Liver (tissue), 9 donors: ENCODE results near the gene ZFP1. TPM values are rescaled to one million over a fixed set of nuclear protein-coding genes. Genes with fewer than 3 reads are reported as not detected.

ENCODE experiments used
- DNase-seq: peaks from one replicate; pipeline ENCODE4 v3.0.0-alpha.2; 2017; ENCODE audit warnings: low spot score
- H3K27ac ChIP-seq, 2 donors: one replicate each; pipeline ENCODE4 v1.7.0; 2013; ENCODE audit warnings: inconsistent platforms in 2 of 2, low read length in 2 of 2, control low read depth in 1 of 2, low read depth in 1 of 2, mild to moderate bottlenecking in 1 of 2
- H3K27me3 ChIP-seq, 4 donors: one replicate each; pipeline versions ENCODE4 v1.6.1 to v1.7.0; 2013; ENCODE audit warnings: low read length in 3 of 4, inconsistent platforms in 1 of 4, mild to moderate bottlenecking in 1 of 4, moderate library complexity in 1 of 4; ENCODE audit not compliant: control insufficient read depth in 4 of 4, insufficient read depth in 4 of 4
- H3K36me3 ChIP-seq, 4 donors: one replicate each; pipeline versions ENCODE4 v1.6.1 to v1.7.0; 2013; ENCODE audit warnings: low read length in 3 of 4, mild to moderate bottlenecking in 3 of 4, low read depth in 1 of 4, moderate library complexity in 1 of 4; ENCODE audit not compliant: control insufficient read depth in 4 of 4, insufficient read depth in 3 of 4
- H3K4me1 ChIP-seq, 4 donors: one replicate each; pipeline versions ENCODE4 v1.6.1 to v1.7.0; 2013; ENCODE audit warnings: low read length in 3 of 4, mild to moderate bottlenecking in 3 of 4, moderate library complexity in 1 of 4; ENCODE audit not compliant: control insufficient read depth in 4 of 4, insufficient read depth in 4 of 4
- H3K4me3 ChIP-seq, 3 donors: one replicate each; pipeline versions ENCODE4 v1.6.1 to v1.7.0; 2013; ENCODE audit warnings: low read length in 3 of 3, control low read depth in 1 of 3, low read depth in 1 of 3, mild to moderate bottlenecking in 1 of 3
- H3K9ac ChIP-seq, 2 donors: one replicate each; pipeline ENCODE4 v1.7.0; 2013; ENCODE audit warnings: low read length in 2 of 2, mild to moderate bottlenecking in 2 of 2, moderate library complexity in 2 of 2, control low read depth in 1 of 2, low read depth in 1 of 2
- H3K9me3 ChIP-seq, 4 donors: one replicate each; pipeline versions ENCODE4 v1.6.1 to v1.7.0; 2013; ENCODE audit warnings: low read length in 3 of 4; ENCODE audit not compliant: control insufficient read depth in 4 of 4
- EGR1 ChIP-seq, 2 donors: IDR thresholded peaks; 2 replicates each; pipeline ENCODE4 v1.6.1; 2016 to 2018; ENCODE audit warnings: antibody characterized with exemption in 2 of 2, low read depth in 2 of 2
- FOXA1 ChIP-seq: IDR thresholded peaks from 2 replicates; pipeline ENCODE4 v1.6.1; 2016; ENCODE audit warnings: antibody characterized with exemption
- FOXA2 ChIP-seq: IDR thresholded peaks from 2 replicates; pipeline ENCODE4 v1.6.1; 2016; ENCODE audit warnings: antibody characterized with exemption
- GABPA ChIP-seq, 2 donors: IDR thresholded peaks in 1 of 2; conservative IDR thresholded peaks in 1 of 2; 2 replicates each; pipeline ENCODE4 v1.6.1; 2016; ENCODE audit warnings: antibody characterized with exemption in 2 of 2, mild to moderate bottlenecking in 1 of 2, moderate library complexity in 1 of 2
- HNF4A ChIP-seq, 2 donors: conservative IDR thresholded peaks; 2 replicates each; pipeline ENCODE4 v1.6.1; 2016; ENCODE audit warnings: antibody characterized with exemption in 2 of 2, mild to moderate bottlenecking in 2 of 2
- HNF4G ChIP-seq: IDR thresholded peaks from 2 replicates; pipeline ENCODE4 v1.6.1; 2016; ENCODE audit warnings: antibody characterized with exemption
- JUND ChIP-seq, 2 donors: IDR thresholded peaks; 2 replicates each; pipeline ENCODE4 v1.6.1; 2016; ENCODE audit warnings: antibody characterized with exemption in 2 of 2
- NR2F2 ChIP-seq: IDR thresholded peaks from 2 replicates; pipeline ENCODE4 v1.6.1; 2016; ENCODE audit warnings: antibody characterized with exemption
- RXRA ChIP-seq, 2 donors: IDR thresholded peaks; 2 replicates each; pipeline ENCODE4 v1.6.1; 2017 to 2018; ENCODE audit warnings: antibody characterized with exemption in 2 of 2, mild to moderate bottlenecking in 1 of 2
- SP1 ChIP-seq: IDR thresholded peaks from 2 replicates; pipeline ENCODE4 v1.6.1; 2018; ENCODE audit warnings: antibody characterized with exemption, mild to moderate bottlenecking
- TAF1 ChIP-seq: conservative IDR thresholded peaks from 2 replicates; pipeline ENCODE4 v1.6.1; 2016; ENCODE audit warnings: antibody characterized with exemption, mild to moderate bottlenecking
- WGBS: extraction: QIAGEN DNeasy Blood & Tissue Kit; methylation state at CpG from one replicate; pipeline ENCODE4 v1.1.7; 2013; 5-methylcytosine and 5-hydroxymethylcytosine counted together
- polyA plus RNA-seq, 2 donors: library from polyadenylated mRNA; stranded (reverse) in 1 of 2; unstranded in 1 of 2; fragments of 200-250 nt in 1 of 2; fragments of >200 nt in 1 of 2; fragmentation: Nextera tagmentation in 1 of 2; extraction: Ambion mirVana in 1 of 2; gene quantifications; one replicate each; pipeline versions ENCODE4 v1.2.1 to v1.2.3, GENCODE V29; 2013 to 2015
- total RNA-seq, 2 donors: library from RNA; depleted of rRNA; stranded (reverse); fragments of >200 nt; gene quantifications; one replicate each; pipeline ENCODE4 v1.2.3, GENCODE V29; 2014
- TF ChIP-seq, protein P1 (sequence below): IDR thresholded peaks from 2 replicates; pipeline ENCODE4 v1.6.1; 2016; ENCODE audit warnings: antibody characterized with exemption, mild to moderate bottlenecking
- TF ChIP-seq, protein P2 (sequence below): IDR thresholded peaks from 2 replicates; pipeline ENCODE4 v1.6.1; 2016; ENCODE audit warnings: antibody characterized with exemption
- TF ChIP-seq, protein P3 (sequence below): IDR thresholded peaks from 2 replicates; pipeline ENCODE4 v1.6.1; 2016; ENCODE audit warnings: antibody characterized with exemption
- TF ChIP-seq, protein P4 (sequence below): fragments of 150-350 bp; IDR thresholded peaks from 2 replicates; pipeline ENCODE4 v1.5.1; 2017; ENCODE audit warnings: improper control_type of control experiment, low read depth, low read length; ENCODE audit not compliant: missing input control
- TF ChIP-seq, protein P5 (sequence below): IDR thresholded peaks from 2 replicates; pipeline ENCODE4 v1.6.1; 2016; ENCODE audit warnings: antibody characterized with exemption
- donor health status: healthy.
- donor health status: healthy.
- donor health status: healthy.
- donor health status: healthy.
- donor health status: healthy.

ZFP1 gene
- total and polyA plus RNA-seq, 4 donors, result 3.8 to 8.5 (median 6.0) TPM

DNA sequence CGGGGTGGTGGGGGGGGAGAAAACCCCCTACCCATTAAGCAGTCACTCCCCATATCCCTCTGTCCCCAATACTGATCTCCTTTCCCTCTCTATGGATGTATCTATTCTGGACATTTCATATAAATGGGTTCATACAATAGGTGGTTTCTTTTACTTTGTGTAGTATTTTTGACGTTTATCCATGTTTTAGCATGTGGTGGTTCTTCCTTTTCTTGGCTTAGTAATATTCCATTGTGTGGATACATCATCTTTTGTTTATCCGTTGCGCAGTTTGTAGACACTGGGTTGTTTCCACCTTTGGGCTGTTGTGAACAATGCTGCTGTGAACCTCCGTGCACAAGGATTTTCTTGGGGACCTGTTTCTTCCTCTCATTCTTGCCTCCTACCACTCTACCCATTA is 44.3 kb upstream of the ZFP1 start:
- H3K4me3 ChIP-seq, result no peak overlapping the region
- no peak for DNase-seq
- TF ChIP-seq RXRA (IDR thresholded peaks at IDR 0.05) (no peak), FOXA2 (no peak), JUND (IDR thresholded peaks at IDR 0.05) (no peak), EGR1 (IDR thresholded peaks at IDR 0.05; ENCODE audit: low read depth in 2 of 2) (no peak), FOXA1 (no peak), HNF4G (no peak), TAF1 (no peak), GABPA (IDR thresholded peaks at IDR 0.05 in 1 of 2, conservative IDR thresholded peaks at IDR 0.05 in 1 of 2) (no peak), HNF4A (conservative IDR thresholded peaks at IDR 0.05) (no peak), SP1 (no peak)
- TF ChIP-seq, protein P1, sequence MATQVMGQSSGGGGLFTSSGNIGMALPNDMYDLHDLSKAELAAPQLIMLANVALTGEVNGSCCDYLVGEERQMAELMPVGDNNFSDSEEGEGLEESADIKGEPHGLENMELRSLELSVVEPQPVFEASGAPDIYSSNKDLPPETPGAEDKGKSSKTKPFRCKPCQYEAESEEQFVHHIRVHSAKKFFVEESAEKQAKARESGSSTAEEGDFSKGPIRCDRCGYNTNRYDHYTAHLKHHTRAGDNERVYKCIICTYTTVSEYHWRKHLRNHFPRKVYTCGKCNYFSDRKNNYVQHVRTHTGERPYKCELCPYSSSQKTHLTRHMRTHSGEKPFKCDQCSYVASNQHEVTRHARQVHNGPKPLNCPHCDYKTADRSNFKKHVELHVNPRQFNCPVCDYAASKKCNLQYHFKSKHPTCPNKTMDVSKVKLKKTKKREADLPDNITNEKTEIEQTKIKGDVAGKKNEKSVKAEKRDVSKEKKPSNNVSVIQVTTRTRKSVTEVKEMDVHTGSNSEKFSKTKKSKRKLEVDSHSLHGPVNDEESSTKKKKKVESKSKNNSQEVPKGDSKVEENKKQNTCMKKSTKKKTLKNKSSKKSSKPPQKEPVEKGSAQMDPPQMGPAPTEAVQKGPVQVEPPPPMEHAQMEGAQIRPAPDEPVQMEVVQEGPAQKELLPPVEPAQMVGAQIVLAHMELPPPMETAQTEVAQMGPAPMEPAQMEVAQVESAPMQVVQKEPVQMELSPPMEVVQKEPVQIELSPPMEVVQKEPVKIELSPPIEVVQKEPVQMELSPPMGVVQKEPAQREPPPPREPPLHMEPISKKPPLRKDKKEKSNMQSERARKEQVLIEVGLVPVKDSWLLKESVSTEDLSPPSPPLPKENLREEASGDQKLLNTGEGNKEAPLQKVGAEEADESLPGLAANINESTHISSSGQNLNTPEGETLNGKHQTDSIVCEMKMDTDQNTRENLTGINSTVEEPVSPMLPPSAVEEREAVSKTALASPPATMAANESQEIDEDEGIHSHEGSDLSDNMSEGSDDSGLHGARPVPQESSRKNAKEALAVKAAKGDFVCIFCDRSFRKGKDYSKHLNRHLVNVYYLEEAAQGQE, result no peak
- TF ChIP-seq, protein P2, sequence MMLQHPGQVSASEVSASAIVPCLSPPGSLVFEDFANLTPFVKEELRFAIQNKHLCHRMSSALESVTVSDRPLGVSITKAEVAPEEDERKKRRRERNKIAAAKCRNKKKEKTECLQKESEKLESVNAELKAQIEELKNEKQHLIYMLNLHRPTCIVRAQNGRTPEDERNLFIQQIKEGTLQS, result no peak
- TF ChIP-seq, protein P3, sequence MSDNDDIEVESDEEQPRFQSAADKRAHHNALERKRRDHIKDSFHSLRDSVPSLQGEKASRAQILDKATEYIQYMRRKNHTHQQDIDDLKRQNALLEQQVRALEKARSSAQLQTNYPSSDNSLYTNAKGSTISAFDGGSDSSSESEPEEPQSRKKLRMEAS, result no peak
- TF ChIP-seq, protein P4, sequence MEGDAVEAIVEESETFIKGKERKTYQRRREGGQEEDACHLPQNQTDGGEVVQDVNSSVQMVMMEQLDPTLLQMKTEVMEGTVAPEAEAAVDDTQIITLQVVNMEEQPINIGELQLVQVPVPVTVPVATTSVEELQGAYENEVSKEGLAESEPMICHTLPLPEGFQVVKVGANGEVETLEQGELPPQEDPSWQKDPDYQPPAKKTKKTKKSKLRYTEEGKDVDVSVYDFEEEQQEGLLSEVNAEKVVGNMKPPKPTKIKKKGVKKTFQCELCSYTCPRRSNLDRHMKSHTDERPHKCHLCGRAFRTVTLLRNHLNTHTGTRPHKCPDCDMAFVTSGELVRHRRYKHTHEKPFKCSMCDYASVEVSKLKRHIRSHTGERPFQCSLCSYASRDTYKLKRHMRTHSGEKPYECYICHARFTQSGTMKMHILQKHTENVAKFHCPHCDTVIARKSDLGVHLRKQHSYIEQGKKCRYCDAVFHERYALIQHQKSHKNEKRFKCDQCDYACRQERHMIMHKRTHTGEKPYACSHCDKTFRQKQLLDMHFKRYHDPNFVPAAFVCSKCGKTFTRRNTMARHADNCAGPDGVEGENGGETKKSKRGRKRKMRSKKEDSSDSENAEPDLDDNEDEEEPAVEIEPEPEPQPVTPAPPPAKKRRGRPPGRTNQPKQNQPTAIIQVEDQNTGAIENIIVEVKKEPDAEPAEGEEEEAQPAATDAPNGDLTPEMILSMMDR, result no peak
- TF ChIP-seq, protein P5, sequence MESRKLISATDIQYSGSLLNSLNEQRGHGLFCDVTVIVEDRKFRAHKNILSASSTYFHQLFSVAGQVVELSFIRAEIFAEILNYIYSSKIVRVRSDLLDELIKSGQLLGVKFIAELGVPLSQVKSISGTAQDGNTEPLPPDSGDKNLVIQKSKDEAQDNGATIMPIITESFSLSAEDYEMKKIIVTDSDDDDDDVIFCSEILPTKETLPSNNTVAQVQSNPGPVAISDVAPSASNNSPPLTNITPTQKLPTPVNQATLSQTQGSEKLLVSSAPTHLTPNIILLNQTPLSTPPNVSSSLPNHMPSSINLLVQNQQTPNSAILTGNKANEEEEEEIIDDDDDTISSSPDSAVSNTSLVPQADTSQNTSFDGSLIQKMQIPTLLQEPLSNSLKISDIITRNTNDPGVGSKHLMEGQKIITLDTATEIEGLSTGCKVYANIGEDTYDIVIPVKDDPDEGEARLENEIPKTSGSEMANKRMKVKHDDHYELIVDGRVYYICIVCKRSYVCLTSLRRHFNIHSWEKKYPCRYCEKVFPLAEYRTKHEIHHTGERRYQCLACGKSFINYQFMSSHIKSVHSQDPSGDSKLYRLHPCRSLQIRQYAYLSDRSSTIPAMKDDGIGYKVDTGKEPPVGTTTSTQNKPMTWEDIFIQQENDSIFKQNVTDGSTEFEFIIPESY, result no peak
- H3K4me1 ChIP-seq, result peaks cover 3 to 17% (median 7%) of the 10 kb centered on the region in 4 donors
- no peaks in the 10 kb centered on the region for H3K36me3 ChIP-seq
- H3K27ac ChIP-seq, result no peak overlapping the region
- no peaks in the 10 kb centered on the region for H3K9me3 ChIP-seq
- no peak overlapping the region for H3K9ac ChIP-seq
- 98% methylated on average over 5 of the region's 5 CpGs for WGBS
- no peaks in the 10 kb centered on the region for H3K27me3 ChIP-seq

DNA sequence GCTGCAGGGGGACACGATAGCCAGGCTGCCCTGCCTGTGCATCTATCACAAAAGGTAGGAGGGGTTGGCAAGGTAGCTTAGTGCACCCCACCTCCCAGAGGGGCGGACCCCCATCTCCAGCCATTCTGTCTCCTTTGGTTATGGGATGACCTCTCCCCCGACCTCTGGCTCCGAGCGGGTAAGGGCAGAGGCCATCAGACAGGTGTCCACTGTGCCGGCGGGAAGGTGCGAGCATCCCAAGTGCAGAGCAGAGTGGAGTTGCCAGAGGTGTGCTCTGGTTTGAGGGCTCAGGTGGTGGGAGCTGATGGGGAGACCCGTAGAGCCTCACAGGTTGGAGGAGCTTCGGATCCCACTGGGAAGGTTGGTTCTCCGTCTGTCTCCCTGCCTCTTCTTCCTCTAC is 43.5 kb upstream of the ZFP1 start:
- H3K9ac ChIP-seq, result no peak overlapping the region
- no peak for DNase-seq

More for the DNA sequence above, 43.5 kb upstream of the ZFP1 start:
- no peaks in the 10 kb centered on the region for H3K36me3 ChIP-seq
- no peaks in the 10 kb centered on the region for H3K9me3 ChIP-seq
- no peak overlapping the region for H3K4me3 ChIP-seq
- TF ChIP-seq FOXA1, result no peak
- TF ChIP-seq NR2F2, result no peak
- TF ChIP-seq, protein P1, result no peak
- TF ChIP-seq FOXA2, result no peak
- peaks cover 11 to 25% (median 15%) of the 10 kb centered on the region in 4 donors for H3K4me1 ChIP-seq
- 96% methylated on average over 11 of the region's 11 CpGs for WGBS
- H3K27ac ChIP-seq, result no peak overlapping the region
- no peaks in the 10 kb centered on the region for H3K27me3 ChIP-seq
